GM12875 (cell line): ENCODE measurements around the gene PNMA8C.

Experiments used
- H3K4me3 ChIP-seq: one replicate; pipeline ENCODE4 v1.5.1; 2011; ENCODE audit warnings: low read depth, low read length, control low read depth
- CTCF ChIP-seq: IDR thresholded peaks from 2 replicates; pipeline ENCODE4 v1.5.1; 2011; ENCODE audit warnings: low read depth, mild to moderate bottlenecking, control low read depth, inconsistent platforms, low read length, moderate library complexity, borderline replicate concordance; ENCODE audit not compliant: insufficient read depth

PNMA8C gene

GRCh38 chr19:46470376-46470775, 41.6 kb upstream of the PNMA8C start:
- H3K4me3 ChIP-seq = no peak overlapping the region

GRCh38 chr19:46469541-46470185, 40.9 kb upstream of the PNMA8C start:
- no peak overlapping the region for H3K4me3 ChIP-seq
- no peak for TF ChIP-seq CTCF

More at GRCh38 chr19:46470376-46470775, 41.6 kb upstream of the PNMA8C start:
- no peak for TF ChIP-seq CTCF

- no peak for TF ChIP-seq CTCF
- H3K4me3 ChIP-seq = no peak overlapping the region
Measured at GRCh38 chr19:46466536-46467196, 37.9 kb upstream of the PNMA8C start.

GRCh38 chr19:46463516-46463915, 34.8 kb upstream of the PNMA8C start:
- TF ChIP-seq CTCF = no peak
- H3K4me3 ChIP-seq = no peak overlapping the region

GRCh38 chr19:46461537-46461936, 32.8 kb upstream of the PNMA8C start:
- H3K4me3 ChIP-seq = no peak overlapping the region
- TF ChIP-seq CTCF = no peak

GRCh38 chr19:46460981-46461380, 32.2 kb upstream of the PNMA8C start:
- H3K4me3 ChIP-seq = no peak overlapping the region
- TF ChIP-seq CTCF = no peak

- no peak for TF ChIP-seq CTCF
Measured at GRCh38 chr19:46460055-46460454, 31.3 kb upstream of the PNMA8C start.

More at GRCh38 chr19:46460055-46460454, 31.3 kb upstream of the PNMA8C start:
- H3K4me3 ChIP-seq = no peak overlapping the region
